GM19328 (cell line): ENCODE measurements around the gene REPS1.
"Not testable (repeated sequence)": the region's sequence is repeated elsewhere in the genome, so short reads cannot be mapped to it uniquely, and the experiment has no call there.

Source experiments
- ATAC-seq: cut with Tn5 transposase; IDR thresholded peaks from one replicate; pipeline ENCODE4 v1.9.1; 2021; ENCODE audit warnings: mild to moderate bottlenecking, moderate library complexity; ENCODE audit not compliant: unreplicated experiment

The REPS1 gene, protein sequence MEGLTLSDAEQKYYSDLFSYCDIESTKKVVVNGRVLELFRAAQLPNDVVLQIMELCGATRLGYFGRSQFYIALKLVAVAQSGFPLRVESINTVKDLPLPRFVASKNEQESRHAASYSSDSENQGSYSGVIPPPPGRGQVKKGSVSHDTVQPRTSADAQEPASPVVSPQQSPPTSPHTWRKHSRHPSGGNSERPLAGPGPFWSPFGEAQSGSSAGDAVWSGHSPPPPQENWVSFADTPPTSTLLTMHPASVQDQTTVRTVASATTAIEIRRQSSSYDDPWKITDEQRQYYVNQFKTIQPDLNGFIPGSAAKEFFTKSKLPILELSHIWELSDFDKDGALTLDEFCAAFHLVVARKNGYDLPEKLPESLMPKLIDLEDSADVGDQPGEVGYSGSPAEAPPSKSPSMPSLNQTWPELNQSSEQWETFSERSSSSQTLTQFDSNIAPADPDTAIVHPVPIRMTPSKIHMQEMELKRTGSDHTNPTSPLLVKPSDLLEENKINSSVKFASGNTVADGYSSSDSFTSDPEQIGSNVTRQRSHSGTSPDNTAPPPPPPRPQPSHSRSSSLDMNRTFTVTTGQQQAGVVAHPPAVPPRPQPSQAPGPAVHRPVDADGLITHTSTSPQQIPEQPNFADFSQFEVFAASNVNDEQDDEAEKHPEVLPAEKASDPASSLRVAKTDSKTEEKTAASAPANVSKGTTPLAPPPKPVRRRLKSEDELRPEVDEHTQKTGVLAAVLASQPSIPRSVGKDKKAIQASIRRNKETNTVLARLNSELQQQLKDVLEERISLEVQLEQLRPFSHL

DNA sequence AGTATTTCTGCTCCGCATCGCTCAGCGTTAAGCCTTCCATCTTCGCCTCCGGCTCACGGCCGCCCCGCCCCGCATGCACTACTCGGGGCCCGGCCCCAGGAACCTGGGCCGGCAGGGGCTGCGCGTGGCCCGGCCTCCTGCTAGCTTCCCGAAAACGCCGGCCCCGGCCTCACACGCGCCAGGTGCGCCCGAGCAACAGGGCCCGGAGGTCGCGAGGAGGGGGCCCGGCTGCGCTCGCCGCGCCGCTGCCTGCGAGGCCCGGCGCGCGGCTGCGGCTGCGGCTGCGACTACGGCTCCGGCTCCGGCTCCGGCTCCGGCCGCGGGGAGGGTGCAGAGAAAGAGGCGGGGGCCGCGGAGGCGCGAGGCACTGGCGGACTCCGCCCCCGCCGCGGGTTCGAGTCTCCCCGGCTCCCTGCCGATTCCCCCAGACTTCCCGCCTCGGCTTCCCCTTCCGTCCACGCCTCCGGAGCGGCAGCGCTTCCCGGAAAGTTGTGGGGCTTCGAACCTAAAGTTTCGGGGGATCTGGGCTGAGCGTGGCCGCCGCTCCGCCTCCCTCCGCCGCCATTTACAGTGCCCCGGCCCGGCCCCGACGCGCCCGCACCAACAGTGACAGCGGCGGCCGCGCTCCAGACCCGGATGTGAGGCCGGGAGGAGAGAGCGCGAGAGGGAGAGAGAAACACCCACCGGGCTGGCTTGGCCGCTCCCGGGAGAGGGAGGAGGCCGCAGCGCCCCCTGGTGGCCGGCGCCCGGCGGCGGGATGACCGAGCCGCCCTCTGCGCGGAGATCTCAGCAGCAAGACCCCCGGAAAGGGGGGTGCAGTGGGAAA lies at the start of gene REPS1:
Gene REPS1, minus strand, starts transcription at position 611 of the 826 bp plus-strand sequence. Its CDS starts 571 bp downstream, at position 40.
- ATAC-seq = peak; percentile 86

DNA sequence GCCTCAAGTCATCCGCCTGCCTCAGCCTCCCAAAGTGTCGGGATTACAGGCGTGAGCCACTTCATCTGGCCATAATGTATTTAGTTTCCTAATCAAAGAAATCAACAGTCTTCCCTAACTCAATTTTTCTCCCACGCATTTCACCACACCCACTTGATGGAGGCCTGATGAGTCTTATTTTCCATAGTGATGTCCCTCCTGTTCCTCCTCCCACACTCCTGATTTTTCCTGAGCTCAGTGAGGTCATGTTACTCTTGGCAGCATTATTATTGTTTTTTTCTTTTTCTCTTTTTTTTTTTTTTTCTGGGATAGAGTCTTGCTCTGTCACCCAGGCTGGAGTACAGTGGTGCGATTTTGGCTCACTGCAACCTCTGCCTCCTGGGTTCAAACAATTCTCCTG lies 49.4 kb upstream of the REPS1 start:
- no peak for ATAC-seq

DNA sequence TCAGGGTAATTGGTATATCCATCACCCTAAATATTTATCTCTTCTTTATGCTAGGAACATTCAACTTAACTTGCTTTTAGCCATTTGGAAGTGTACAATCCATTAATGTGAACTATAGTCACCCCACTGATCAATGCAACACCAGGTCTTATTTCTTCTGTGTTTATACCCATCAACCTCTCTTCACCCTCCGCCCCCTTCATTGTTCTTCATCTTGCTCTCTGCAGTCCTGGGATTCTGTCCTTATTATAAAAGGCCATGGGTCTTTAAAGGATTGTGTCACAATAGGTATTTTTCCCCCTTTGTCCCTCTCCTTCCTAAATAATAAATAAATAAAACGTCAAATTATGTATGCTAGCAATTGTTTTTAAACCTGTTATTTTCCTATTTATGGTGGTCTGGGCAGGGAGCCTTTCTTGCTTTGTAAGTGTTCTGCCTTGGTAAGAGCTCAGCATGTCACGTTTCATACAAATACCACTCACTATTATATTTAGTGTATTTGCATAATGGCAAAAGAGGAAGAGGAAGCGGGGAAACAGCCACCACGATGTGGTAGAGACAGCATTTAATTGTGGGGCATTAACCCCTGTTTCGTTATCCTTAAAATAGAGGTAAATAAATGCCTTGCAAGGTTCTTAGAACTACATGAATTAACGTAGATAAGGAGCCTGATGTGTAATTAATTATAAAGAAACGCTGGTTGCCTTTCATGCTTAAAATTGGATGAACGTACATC lies 42.3 kb upstream of the REPS1 start:
- peak; percentile 37 for ATAC-seq

DNA sequence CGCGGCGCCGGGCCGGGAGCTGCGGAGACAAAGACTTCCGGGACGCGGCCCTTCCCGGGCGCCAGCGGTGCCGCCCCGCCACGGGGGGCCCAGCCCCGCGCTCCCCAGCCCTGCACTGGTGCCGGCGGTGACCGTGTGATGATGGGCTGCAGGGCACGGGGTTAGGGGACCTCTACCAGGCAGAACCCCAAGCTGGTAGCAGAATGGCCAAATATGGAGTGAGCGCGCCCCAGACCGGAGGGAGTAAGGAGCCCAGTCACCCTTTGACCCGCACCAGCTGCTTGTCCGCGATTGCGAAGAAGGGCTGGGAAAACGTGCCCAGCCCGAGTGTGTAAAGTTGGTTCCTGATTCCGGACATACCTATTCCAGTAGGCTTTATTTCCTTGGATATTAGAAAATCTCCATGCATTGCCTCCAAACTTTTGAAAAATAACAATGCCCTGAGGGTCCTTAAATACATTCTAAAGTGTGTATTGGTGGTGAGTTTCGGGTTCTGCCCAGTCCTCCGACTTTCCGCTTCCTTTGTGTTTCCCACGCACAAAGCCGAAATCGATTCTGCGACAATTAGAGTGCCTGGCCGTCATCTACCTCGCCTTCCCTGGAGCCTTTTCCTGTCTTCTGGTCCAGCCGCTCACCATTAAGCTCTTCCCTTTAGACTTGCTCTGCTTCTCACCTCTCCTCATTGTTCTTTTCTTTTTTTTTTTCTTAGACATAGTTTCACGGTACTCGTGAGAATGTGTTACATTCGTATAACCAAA lies 41.6 kb upstream of the REPS1 start:
- ATAC-seq = peak; percentile 22

DNA sequence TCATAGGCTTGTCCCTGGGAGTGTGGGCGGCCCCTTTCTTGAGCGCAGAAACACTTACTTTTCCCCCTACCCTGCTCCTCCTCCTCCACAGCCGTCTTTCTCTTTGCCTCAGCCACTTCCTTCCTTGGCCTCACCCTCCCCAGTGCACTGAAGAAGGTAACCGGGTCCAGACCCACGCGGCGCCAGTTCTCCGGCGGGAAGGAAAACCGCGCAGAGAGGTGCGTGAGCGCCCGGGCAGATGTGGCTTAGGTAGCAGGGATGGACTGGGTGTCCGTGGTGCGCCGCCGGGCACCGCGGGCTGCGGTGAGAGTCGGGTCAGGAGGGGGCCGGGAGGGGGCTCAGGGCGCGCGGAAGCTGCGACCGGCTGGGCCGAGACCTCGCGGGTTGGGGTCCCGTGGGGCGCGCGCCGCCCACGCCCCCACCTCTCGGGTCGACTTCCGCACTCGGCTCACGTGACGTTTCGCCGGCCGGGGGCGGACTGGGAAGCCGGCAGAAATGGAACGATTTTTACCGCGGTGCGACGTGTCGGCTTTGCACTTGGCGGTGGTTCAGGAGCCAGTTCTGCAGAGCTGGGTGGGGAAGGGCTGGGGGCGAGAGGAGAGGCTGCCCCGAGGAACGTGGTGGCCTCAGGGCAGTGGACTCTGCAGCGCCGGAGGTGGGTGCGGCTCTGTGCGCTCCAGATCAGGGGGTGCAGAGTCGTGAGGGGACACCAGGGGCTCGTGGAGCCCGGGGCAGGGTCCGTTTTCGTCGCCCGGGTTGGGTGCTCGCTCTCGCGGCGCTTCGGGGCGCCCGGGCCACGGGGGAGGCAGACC lies 40.8 kb upstream of the REPS1 start, which contains the start of gene ABRACL:
Gene ABRACL, plus strand, starts transcription at position 88 of the 812 bp plus-strand sequence. CDS start 5,416 bp downstream, outside the sequence.
- ATAC-seq = peak; percentile 64

DNA sequence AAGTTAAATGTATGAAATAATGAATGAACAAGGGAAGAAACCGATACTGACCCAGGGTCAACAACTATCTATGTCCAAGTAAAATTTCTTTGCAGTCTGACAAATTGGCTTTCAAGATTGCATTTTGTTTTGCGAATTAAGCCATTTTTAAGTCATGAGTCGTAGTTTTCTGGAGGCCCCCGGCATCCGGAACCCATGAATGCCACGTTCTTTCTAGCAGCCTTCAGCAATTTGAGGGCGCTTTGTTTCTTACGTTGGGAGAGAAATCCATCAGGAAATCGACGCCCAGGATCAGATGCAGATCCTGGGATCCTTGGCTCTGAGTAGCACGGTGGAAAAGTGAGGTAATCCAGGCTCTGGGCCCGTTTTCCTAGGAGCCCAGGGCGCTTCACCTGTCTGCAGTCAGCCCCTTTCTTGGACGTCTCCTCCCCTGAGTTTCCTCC lies 40.2 kb upstream of the REPS1 start:
- ATAC-seq = peak; percentile 3

DNA sequence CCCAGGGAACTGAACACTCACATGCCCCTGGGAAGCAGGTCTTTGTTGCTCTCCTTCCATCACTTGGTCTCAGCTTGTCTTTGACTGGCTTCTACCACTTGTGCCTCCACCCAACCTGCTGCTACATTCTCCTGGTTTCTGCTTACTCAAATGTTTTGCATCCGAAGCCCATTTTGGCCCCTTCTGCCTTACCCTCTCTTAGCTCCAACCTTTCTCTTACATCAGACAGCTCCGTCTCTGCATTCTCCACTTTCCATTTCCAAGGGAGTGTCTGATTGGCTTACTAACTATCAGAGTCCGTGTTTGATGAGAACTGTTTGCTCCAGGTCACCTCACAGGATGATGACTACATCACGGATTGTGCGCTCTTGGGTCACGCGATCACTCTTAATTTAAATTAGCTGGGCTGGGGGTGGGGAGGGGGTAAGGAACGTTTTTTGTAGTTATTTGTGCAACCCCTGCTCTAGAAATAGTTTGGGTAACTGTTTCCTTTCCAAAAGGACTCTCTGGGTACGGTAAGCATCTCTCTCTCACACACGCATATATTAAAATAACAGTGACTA lies 39.6 kb upstream of the REPS1 start:
- ATAC-seq = no peak

DNA sequence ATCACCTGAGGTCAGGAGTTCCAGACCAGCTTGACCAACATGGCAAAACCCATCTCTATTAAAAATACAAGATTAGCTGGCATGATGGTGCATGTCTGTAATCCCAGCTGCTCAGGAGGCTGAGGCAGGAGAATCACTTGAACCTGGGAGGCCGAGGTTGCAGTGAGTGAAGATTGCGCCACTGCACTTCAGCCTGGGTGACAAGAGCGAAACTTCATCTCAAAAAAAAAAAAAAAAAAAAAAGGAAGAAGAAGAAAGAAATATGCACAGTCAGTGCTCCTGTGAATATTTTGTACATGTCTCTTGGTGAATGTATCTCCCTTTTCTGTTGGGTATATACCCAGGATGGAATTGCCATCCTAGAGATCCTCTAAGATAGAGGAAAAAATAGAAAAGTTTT lies 37.4 kb upstream of the REPS1 start:
- not testable (repeated sequence) for ATAC-seq

DNA sequence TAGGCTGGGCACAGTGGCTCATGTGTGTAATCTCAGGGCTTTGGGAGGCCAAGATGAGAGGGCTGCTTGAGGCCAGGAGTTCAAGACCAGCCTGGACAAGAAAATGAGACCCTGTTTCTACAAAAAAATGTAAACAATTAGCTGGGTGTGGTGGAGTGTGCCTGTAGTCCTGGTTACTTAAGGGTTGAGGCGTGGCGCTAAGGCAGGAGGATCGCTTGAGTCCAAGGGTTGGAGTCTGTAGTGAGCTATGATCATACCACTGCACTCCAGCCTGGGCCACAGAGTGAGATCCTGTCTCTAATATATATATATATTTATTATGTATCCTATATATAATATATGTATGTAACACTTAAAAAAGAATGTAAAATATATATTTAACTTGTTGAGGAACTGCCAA lies 32.6 kb upstream of the REPS1 start:
- no peak for ATAC-seq

DNA sequence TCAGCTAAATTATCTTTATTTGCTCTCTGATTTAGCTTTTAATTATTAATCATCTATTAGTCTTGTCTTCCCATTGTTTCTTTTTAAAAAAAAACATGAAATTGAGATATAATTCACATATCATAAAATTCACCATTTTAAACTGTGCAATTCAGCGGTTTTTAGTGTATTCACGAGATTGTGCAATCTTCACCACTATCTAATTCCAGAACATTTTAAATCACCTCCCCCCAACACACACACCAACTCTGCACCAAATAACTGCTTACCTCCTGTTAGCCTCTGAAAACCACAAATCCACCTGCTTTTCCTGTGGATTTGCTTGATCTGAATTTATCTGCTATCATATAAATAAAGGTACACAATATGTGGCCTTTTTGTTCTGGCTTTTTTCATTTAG lies 31.7 kb upstream of the REPS1 start:
- no peak for ATAC-seq

DNA sequence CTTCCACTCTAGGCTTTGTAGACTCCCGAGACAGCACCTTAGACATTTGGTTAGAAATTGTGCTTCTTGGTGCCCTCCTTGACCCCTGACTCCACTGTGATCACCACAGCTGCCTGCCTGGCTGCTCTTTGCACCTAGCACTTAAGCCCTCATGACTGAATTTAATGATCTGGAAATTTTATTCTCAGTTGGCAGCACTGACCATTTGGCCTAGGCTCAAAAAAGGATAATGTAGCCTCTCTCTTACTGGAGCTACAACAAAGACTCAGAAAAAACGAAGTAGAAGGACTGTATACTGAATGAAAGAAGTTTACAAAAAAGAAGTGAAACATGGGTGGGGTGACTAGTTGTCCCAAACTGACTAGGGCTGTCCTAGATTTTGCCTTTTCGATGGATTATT lies 29.2 kb upstream of the REPS1 start:
- no peak for ATAC-seq

DNA sequence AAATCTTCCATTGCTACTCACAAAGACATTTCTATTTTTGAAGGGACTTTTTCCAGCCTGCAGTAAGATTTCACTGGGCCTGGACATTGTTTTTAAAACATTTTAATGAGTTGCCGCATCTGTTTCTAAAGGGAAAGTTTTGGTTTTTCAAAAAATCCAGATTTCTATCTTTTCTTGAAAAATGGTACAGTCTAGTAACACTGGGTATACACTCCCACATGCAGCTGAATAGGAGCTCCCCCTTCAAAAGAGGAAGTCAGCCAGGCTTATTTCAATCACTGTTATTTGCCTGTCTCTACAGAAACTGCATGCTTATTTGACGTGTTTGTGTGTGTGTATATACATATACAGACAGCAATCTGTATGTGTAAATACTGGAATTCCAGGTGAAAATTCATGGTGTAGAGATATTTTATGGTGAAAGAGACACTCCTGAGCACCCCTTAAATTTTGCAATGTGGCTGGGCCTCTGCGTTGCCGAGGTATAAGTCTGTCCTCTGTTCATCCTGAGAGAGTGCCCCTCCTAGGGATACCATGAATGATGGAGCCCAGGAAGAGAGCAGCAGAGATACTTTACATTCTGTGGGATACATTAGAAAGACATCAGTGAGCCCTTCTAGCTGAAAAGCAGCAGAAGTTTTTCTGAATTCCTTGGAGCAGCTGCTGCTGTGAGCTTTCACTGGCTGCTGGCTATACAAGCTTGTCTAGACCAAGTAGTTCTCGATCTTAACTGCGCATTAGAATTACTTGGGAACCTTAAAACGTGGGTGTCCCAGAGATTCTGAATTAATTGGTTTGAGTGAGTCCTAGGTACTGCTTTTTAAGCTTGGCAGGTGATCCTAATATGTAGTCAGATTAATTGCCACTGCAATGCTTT lies 28.5 kb upstream of the REPS1 start:
- peak; percentile 97 for ATAC-seq

DNA sequence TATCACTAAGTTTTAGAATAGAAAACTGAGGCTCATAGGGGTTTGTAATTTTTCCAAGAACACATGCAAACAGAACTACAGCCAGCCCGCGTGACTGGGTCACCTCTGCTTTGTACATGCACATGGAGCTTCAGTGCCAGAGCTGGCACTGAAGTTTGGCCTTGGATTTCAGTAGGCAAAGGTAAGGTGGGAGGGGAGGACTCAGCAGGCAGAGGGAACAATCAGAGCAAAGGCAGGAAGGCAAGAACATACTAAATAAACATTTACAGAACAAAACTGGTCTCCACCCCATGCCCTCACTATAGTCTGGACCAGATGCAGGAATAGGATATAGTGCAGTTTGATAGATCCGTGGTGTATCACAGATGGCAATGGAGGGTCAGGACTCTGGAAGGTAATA lies 26.9 kb upstream of the REPS1 start:
- no peak for ATAC-seq

DNA sequence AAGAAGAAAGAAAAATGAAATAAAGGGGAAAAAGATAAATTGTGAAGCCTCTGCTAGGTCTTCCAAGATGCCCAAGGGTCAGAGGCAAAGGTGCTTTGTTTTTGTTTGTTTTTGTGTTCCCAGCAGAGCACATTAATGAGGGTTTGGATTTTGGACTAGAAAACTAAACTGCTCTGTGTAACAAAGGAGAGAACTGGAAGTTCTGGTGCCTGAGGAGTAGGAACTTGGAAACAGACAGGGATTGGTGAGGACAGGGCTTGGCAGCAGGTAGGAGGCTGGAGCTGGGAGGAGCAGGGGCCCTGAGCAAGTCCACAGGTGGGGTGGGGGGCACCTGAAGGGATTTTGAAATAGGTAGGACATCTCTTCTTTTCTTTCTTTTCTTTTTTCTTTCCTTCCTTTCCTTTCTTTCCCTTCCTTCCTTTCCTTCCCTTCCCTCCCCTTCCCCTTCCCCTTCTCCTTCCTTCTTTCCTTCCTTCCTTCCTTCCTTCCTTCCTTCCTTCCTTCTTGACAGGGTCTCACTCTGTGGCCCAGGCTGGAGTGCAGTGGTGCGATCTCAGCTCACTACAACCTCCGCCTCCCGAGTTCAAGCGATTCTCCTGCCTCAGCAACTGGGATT lies 25.2 kb upstream of the REPS1 start:
- ATAC-seq = no peak

DNA sequence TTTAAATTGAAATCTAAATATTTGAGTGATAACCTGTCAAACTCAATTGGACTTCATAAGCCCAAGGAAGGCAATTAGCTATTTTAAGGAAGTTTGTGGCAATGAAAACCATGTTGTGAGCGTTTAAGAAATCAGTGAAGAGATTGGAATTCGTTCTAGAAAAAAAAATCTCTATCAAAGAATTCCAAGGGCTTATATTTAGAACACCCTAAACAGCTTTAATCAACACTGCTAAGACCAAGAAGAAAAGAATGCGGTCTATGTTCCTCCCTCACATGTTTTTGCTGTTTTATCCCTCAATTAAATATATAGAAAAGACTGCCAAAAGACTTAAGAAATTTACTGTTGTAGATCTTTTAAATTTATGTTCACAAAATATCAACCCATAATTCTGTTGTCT lies 23.9 kb upstream of the REPS1 start:
- ATAC-seq = no peak

DNA sequence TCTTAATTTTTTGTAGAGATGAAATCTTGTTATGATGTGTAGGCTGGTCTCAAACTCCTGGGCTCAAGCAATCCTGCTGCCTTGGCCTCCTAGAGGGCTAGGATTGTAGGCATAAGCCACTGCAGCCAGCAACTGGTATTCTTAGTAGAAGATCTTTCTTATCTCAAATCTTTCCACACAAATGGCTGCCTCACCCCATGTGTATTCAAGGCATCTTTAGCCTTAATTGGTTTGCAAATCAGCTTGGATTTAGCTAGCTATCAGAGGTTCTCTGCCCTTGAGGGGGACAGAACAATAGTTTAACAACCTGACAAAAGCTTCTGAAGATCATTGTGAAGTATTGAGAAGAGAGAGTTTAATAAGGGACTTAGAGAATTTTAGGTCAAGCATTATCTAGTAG lies 22.6 kb upstream of the REPS1 start:
- no peak for ATAC-seq

DNA sequence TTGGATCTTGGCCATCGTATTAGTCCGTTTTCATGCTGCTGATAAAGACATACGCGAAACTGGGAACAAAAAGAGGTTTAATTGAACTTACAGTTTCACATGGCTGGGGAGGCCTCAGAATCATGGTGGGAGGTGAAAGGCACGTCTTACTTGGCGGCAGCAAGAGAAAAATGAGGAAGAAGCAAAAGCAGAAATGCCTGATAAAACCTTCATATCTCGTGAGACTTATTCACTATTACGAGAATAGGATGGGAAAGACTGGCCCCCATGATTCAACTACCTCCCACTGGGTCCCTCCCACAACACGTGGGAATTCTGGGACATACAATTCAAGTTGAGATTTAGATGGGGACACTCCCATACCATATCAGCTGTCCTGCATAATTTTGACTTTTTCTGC lies 20.1 kb upstream of the REPS1 start:
- no peak for ATAC-seq
